ENCODE data around the gene CPPED1. TPM values are rescaled to one million over a fixed set of nuclear protein-coding genes. Genes with fewer than 3 reads are reported as not detected.
"Not testable (repeated sequence)": the region's sequence is repeated elsewhere in the genome, so short reads cannot be mapped to it uniquely, and the experiment has no call there.

CPPED1 gene
- polyA plus RNA-seq, 2 donors = 22.3 to 27.8 TPM

- Histone ChIP-seq H3K4me1 (ENCODE audit: control insufficient read depth in 2 of 2, insufficient read depth in 2 of 2, low read length in 1 of 2) (peaks cover 0 to 7% of the 10 kb centered on the region in 2 donors), H3K4me3 (ENCODE audit: low read depth in 1 of 2, low read length in 2 of 2) (peak overlapping the region in 1 of 2 donors; percentile 69), H3K9me3 (ENCODE audit: control insufficient read depth in 2 of 2, insufficient read depth in 1 of 2, low read depth in 1 of 2, low read length in 1 of 2) (no peaks in the 10 kb centered on the region)
Observed at GRCh38 chr16:12804395-12804794, 708 bp upstream of the CPPED1 start.

GRCh38 chr16:12802661-12803060 is 1.0 kb downstream of the CPPED1 start:
- WGBS, 2 donors = 62 to 69% methylated on average over 6 of the region's 6 CpGs
- H3K27ac ChIP-seq (ENCODE audit: low read depth in 2 of 2, low read length in 1 of 2) = peak overlapping the region; percentile 62 to 96
- H3K4me3 ChIP-seq (ENCODE audit: low read depth in 1 of 2, low read length in 2 of 2) = peak overlapping the region; percentile 69 to 72
- no peaks in the 10 kb centered on the region for H3K27me3 ChIP-seq (ENCODE audit: control insufficient read depth in 1 of 2, insufficient read depth in 2 of 2, low read length in 2 of 2)
- no peaks in the 10 kb centered on the region for H3K36me3 ChIP-seq (ENCODE audit: control insufficient read depth in 2 of 2, insufficient read depth in 2 of 2, low read length in 1 of 2)
- peaks cover 0 to 7% of the 10 kb centered on the region in 2 donors for H3K4me1 ChIP-seq (ENCODE audit: control insufficient read depth in 2 of 2, insufficient read depth in 2 of 2, low read length in 1 of 2)
- H3K9me3 ChIP-seq (ENCODE audit: control insufficient read depth in 2 of 2, insufficient read depth in 1 of 2, low read depth in 1 of 2, low read length in 1 of 2) = no peaks in the 10 kb centered on the region

More at GRCh38 chr16:12804395-12804794, 708 bp upstream of the CPPED1 start:
- no peaks in the 10 kb centered on the region for H3K27me3 ChIP-seq (ENCODE audit: control insufficient read depth in 1 of 2, insufficient read depth in 2 of 2, low read length in 2 of 2)
- H3K27ac ChIP-seq (ENCODE audit: low read depth in 2 of 2, low read length in 1 of 2) = no peak overlapping the region
- no peaks in the 10 kb centered on the region for H3K36me3 ChIP-seq (ENCODE audit: control insufficient read depth in 2 of 2, insufficient read depth in 2 of 2, low read length in 1 of 2)
- WGBS, 2 donors = 76 to 82% methylated on average over 9 of the region's 9 CpGs

- H3K36me3 ChIP-seq (ENCODE audit: control insufficient read depth in 2 of 2, insufficient read depth in 2 of 2, low read length in 1 of 2) = no peaks in the 10 kb centered on the region
- H3K4me1 ChIP-seq (ENCODE audit: control insufficient read depth in 2 of 2, insufficient read depth in 2 of 2, low read length in 1 of 2) = peaks cover 0 to 7% of the 10 kb centered on the region in 2 donors
- H3K4me3 ChIP-seq (ENCODE audit: low read depth in 1 of 2, low read length in 2 of 2) = peak overlapping the region in 1 of 2 donors; percentile 69
- 71 to 73% methylated on average over 9 of the region's 9 CpGs for WGBS, 2 donors
- peak overlapping the region; percentile 87 to 96 for H3K27ac ChIP-seq (ENCODE audit: low read depth in 2 of 2, low read length in 1 of 2)
- H3K9me3 ChIP-seq (ENCODE audit: control insufficient read depth in 2 of 2, insufficient read depth in 1 of 2, low read depth in 1 of 2, low read length in 1 of 2) = no peaks in the 10 kb centered on the region
- H3K27me3 ChIP-seq (ENCODE audit: control insufficient read depth in 1 of 2, insufficient read depth in 2 of 2, low read length in 2 of 2) = no peaks in the 10 kb centered on the region
Observed at GRCh38 chr16:12802048-12802447, 1.6 kb downstream of the CPPED1 start.

DNA sequence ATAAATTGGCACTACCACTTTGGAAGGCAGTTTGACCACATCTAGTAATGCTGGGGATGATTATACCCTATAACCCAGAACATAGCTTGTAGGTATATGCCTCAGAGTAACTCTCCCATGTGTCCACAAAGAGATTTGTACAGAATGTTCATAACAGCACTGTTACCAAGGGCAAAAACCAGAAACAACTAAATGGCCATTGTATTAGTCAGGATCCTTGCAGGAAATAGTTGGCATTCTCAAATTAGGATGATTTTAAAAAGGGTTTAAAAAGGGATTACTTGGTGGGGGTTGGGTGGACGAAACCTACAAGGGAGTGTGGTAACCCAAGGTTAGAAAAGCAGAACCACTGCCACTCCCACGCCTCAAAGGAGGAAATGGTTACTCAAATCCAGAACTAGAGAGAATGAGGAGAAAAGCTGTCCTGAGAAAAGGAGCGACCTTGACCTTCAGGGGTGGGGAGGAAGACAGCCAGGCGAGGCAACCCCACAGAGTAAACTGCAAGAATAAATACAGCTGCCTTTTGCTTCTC is 2.1 kb downstream of the CPPED1 start:
- peak overlapping the region; percentile 87 to 96 for H3K27ac ChIP-seq (ENCODE audit: low read depth in 2 of 2, low read length in 1 of 2)
- no peaks in the 10 kb centered on the region for H3K36me3 ChIP-seq (ENCODE audit: control insufficient read depth in 2 of 2, insufficient read depth in 2 of 2, low read length in 1 of 2)
- H3K27me3 ChIP-seq (ENCODE audit: control insufficient read depth in 1 of 2, insufficient read depth in 2 of 2, low read length in 2 of 2) = no peaks in the 10 kb centered on the region
- 29 to 34% methylated on average over 4 of the region's 4 CpGs for WGBS, 2 donors
- H3K4me3 ChIP-seq (ENCODE audit: low read depth in 1 of 2, low read length in 2 of 2) = no peak overlapping the region
- H3K9me3 ChIP-seq (ENCODE audit: control insufficient read depth in 2 of 2, insufficient read depth in 1 of 2, low read depth in 1 of 2, low read length in 1 of 2) = no peaks in the 10 kb centered on the region
- H3K4me1 ChIP-seq (ENCODE audit: control insufficient read depth in 2 of 2, insufficient read depth in 2 of 2, low read length in 1 of 2) = peaks cover 0 to 7% of the 10 kb centered on the region in 2 donors

DNA sequence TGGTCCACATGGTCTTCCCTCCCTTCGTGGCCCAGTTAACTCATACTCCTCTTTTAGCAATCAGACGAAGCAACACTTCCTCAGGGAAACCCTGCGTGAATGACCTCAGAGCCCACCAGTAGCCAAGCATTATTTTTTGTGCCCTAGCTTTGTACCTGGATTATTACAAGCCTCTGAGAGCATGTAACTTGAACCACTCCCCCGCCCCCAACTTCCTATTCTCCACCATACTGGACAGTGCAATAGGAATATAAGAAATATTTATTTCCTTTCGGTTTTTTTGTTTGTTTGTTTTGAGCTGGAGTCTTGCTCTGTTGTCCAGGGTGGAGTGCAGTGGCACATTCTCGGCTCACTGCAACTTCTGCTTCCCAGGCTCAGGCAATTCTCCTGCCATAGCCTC is 2.9 kb downstream of the CPPED1 start:
- Histone ChIP-seq H3K4me1 (ENCODE audit: control insufficient read depth in 2 of 2, insufficient read depth in 2 of 2, low read length in 1 of 2) (peaks cover 0 to 7% of the 10 kb centered on the region in 2 donors), H3K9me3 (ENCODE audit: control insufficient read depth in 2 of 2, insufficient read depth in 1 of 2, low read depth in 1 of 2, low read length in 1 of 2) (no peaks in the 10 kb centered on the region), H3K4me3 (ENCODE audit: low read depth in 1 of 2, low read length in 2 of 2) (no peak overlapping the region), H3K27ac (ENCODE audit: low read depth in 2 of 2, low read length in 1 of 2) (peak overlapping the region in 1 of 2 donors; percentile 30), H3K27me3 (ENCODE audit: control insufficient read depth in 1 of 2, insufficient read depth in 2 of 2, low read length in 2 of 2) (no peaks in the 10 kb centered on the region), H3K36me3 (ENCODE audit: control insufficient read depth in 2 of 2, insufficient read depth in 2 of 2, low read length in 1 of 2) (no peaks in the 10 kb centered on the region)
- WGBS, 2 donors = 75 to 82% methylated on average over 6 of the region's 6 CpGs

DNA sequence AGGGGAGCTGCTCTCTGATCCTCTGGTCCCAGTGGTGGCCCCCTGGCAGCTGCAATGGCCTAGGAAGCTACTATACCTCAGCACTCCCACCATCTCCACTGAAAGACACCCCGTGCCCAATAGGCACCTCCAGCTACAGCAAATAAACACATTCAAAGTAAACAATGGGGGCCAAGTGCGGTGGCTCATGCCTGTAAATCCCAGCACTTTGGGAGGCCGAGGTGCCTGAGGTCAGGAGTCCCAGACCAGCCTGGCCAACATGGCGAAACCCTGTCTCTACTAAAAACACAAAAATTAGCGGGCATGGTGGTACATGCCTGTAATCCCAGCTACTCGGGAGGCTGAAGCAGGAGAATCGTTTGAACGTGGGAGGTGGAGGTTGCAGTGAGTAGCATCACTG is 3.7 kb downstream of the CPPED1 start:
- H3K4me3 ChIP-seq (ENCODE audit: low read depth in 1 of 2, low read length in 2 of 2); H3K36me3 ChIP-seq (ENCODE audit: control insufficient read depth in 2 of 2, insufficient read depth in 2 of 2, low read length in 1 of 2); H3K27ac ChIP-seq (ENCODE audit: low read depth in 2 of 2, low read length in 1 of 2); H3K4me1 ChIP-seq (ENCODE audit: control insufficient read depth in 2 of 2, insufficient read depth in 2 of 2, low read length in 1 of 2); H3K27me3 ChIP-seq (ENCODE audit: control insufficient read depth in 1 of 2, insufficient read depth in 2 of 2, low read length in 2 of 2); H3K9me3 ChIP-seq (ENCODE audit: control insufficient read depth in 2 of 2, insufficient read depth in 1 of 2, low read depth in 1 of 2, low read length in 1 of 2): not testable (repeated sequence)
- 83 to 89% methylated on average over 8 of the region's 8 CpGs for WGBS, 2 donors

GRCh38 chr16:12798846-12799245 is 4.8 kb downstream of the CPPED1 start:
- Histone ChIP-seq H3K27ac (ENCODE audit: low read depth in 2 of 2, low read length in 1 of 2) (no peak overlapping the region), H3K9me3 (ENCODE audit: control insufficient read depth in 2 of 2, insufficient read depth in 1 of 2, low read depth in 1 of 2, low read length in 1 of 2) (no peaks in the 10 kb centered on the region), H3K36me3 (ENCODE audit: control insufficient read depth in 2 of 2, insufficient read depth in 2 of 2, low read length in 1 of 2) (no peaks in the 10 kb centered on the region), H3K27me3 (ENCODE audit: control insufficient read depth in 1 of 2, insufficient read depth in 2 of 2, low read length in 2 of 2) (no peaks in the 10 kb centered on the region), H3K4me3 (ENCODE audit: low read depth in 1 of 2, low read length in 2 of 2) (no peak overlapping the region), H3K4me1 (ENCODE audit: control insufficient read depth in 2 of 2, insufficient read depth in 2 of 2, low read length in 1 of 2) (peaks cover 0 to 5% of the 10 kb centered on the region in 2 donors)
- 65 to 78% methylated on average over 5 of the region's 5 CpGs for WGBS, 2 donors

GRCh38 chr16:12798171-12798570 is 5.5 kb downstream of the CPPED1 start:
- Histone ChIP-seq H3K27me3 (ENCODE audit: control insufficient read depth in 1 of 2, insufficient read depth in 2 of 2, low read length in 2 of 2) (no peaks in the 10 kb centered on the region), H3K4me1 (ENCODE audit: control insufficient read depth in 2 of 2, insufficient read depth in 2 of 2, low read length in 1 of 2) (peaks cover 0 to 5% of the 10 kb centered on the region in 2 donors), H3K36me3 (ENCODE audit: control insufficient read depth in 2 of 2, insufficient read depth in 2 of 2, low read length in 1 of 2) (no peaks in the 10 kb centered on the region), H3K27ac (ENCODE audit: low read depth in 2 of 2, low read length in 1 of 2) (no peak overlapping the region), H3K9me3 (ENCODE audit: control insufficient read depth in 2 of 2, insufficient read depth in 1 of 2, low read depth in 1 of 2, low read length in 1 of 2) (peaks cover 0 to under 1% of the 10 kb centered on the region in 2 donors), H3K4me3 (ENCODE audit: low read depth in 1 of 2, low read length in 2 of 2) (no peak overlapping the region)

DNA sequence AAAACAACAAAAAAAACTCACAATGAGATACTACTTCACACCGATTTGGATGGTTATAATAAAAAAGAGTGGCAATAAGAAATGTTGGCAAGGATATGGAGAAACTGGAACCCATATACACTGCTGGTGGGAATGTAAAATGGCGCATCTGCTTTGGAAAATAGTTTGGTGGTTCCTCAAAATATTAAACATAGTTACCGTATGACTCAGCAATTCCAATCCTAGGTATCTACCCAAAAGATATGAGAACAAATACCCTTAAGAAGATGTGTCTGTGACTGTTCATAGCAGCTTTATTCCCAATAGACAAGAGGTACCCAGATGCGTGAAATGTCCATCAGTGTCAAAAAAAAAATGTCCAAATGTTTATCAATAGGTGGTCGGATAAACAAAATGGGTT is 7.2 kb downstream of the CPPED1 start:
- WGBS, 2 donors = 96 to 97% methylated on average over 5 of the region's 5 CpGs
- Histone ChIP-seq H3K27ac (ENCODE audit: low read depth in 2 of 2, low read length in 1 of 2) (no peak overlapping the region), H3K4me1 (ENCODE audit: control insufficient read depth in 2 of 2, insufficient read depth in 2 of 2, low read length in 1 of 2) (no peaks in the 10 kb centered on the region), H3K9me3 (ENCODE audit: control insufficient read depth in 2 of 2, insufficient read depth in 1 of 2, low read depth in 1 of 2, low read length in 1 of 2) (peaks cover 0 to 5% of the 10 kb centered on the region in 2 donors), H3K36me3 (ENCODE audit: control insufficient read depth in 2 of 2, insufficient read depth in 2 of 2, low read length in 1 of 2) (no peaks in the 10 kb centered on the region), H3K4me3 (ENCODE audit: low read depth in 1 of 2, low read length in 2 of 2) (no peak overlapping the region), H3K27me3 (ENCODE audit: control insufficient read depth in 1 of 2, insufficient read depth in 2 of 2, low read length in 2 of 2) (no peaks in the 10 kb centered on the region)

All from esophagus (tissue), 2 donors.